GM19438 (cell line): ENCODE measurements around the gene GMIP.
A peak's percentile ranks its signal among the peaks of the same experiment; 100 is the strongest.
"Not testable (repeated sequence)": the region's sequence is repeated elsewhere in the genome, so short reads cannot be mapped to it uniquely, and the experiment has no call there.

Source experiments
- ATAC-seq: cut with Tn5 transposase; IDR thresholded peaks from one replicate; pipeline ENCODE4 v1.9.1; 2021; ENCODE audit warnings: low read depth; ENCODE audit not compliant: unreplicated experiment

Gene GMIP, protein sequence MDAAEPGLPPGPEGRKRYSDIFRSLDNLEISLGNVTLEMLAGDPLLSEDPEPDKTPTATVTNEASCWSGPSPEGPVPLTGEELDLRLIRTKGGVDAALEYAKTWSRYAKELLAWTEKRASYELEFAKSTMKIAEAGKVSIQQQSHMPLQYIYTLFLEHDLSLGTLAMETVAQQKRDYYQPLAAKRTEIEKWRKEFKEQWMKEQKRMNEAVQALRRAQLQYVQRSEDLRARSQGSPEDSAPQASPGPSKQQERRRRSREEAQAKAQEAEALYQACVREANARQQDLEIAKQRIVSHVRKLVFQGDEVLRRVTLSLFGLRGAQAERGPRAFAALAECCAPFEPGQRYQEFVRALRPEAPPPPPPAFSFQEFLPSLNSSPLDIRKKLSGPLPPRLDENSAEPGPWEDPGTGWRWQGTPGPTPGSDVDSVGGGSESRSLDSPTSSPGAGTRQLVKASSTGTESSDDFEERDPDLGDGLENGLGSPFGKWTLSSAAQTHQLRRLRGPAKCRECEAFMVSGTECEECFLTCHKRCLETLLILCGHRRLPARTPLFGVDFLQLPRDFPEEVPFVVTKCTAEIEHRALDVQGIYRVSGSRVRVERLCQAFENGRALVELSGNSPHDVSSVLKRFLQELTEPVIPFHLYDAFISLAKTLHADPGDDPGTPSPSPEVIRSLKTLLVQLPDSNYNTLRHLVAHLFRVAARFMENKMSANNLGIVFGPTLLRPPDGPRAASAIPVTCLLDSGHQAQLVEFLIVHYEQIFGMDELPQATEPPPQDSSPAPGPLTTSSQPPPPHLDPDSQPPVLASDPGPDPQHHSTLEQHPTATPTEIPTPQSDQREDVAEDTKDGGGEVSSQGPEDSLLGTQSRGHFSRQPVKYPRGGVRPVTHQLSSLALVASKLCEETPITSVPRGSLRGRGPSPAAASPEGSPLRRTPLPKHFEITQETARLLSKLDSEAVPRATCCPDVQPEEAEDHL

DNA sequence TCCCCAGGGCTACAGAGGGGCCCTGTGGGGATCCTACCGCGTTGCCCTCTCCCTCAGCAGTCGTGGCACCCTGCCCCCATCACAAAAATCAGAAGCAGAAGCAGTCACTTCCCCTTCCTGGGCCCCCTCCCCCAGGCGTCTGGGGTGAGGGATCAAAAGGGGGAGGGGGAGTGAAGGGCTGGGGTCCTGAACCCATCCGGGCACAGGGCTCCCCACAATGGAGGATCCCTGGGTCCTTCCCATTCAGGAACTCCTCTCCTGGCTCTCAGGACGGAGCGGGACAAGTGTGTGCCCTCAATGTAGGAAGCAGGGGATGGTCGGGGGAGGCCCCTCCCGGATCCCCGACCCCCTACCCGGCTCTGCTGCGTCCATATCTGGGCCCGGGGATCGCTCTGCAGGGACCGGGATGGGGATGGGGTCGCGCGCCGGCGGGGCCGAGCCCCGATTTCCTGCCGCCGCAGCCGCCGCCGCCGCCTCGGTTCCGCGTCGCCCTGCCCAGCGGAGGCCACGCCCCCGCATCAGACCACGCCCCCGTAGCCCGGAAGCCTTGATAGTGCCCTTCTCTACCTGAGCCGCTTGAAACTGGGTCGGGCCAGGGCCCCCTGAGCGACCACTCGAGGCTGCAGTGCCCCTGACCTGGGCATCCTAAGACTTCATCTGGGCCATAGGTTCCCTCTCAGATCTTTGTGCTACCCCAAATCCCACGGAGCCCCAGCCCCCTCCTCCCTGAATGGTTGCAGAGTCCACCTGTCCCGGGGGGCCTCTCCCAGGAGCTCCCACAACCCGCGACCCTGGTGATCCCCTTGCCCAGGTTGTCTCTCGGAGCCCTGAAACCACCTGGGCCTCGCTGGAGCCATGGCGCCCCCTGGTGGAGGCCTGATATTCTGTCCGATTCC lies at the start of gene GMIP:
Gene GMIP (minus strand): TSS at position 500 of the 896 bp plus-strand sequence. CDS start 128 bp downstream, at position 372.
- ATAC-seq: peak; percentile 76

DNA sequence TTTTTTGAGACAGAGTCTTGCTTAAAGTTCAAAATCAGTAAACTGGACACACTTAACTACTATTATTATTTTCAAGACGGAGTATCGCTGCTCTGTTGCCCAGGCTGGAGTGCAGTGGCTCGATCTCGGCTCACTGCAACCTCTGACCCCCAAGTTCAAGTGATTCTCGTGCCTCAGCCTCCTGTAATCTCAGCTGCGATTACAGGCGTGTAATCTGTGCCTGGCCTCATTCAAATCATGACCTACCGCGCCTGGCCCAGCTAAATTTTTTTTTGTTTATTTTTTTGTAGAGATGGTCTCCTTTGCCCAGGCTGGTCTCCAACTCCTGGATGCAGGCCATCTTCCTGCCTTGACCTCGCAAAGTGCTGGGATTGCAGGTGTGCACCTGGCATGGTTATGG lies 48.2 kb upstream of the GMIP start:
- no peak for ATAC-seq

DNA sequence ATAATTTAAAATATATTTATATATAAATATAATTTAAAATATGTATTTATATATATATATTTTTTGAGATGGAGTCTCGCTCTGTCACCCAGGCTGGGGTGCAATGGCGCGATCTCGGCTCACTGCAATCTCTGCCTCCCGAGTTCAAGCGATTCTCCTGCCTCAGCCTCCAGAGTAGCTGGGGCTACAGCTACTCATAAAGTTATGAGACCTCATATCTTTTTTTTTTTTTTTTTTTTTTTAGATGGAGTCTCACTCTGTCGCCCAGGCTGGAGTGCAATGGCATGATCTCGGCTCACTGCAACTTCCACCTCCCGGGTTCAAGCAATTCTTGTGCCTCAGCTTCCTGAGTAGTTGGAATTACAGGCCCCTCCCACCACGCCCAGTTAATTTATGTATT lies 45.6 kb upstream of the GMIP start:
- ATAC-seq: not testable (repeated sequence)

DNA sequence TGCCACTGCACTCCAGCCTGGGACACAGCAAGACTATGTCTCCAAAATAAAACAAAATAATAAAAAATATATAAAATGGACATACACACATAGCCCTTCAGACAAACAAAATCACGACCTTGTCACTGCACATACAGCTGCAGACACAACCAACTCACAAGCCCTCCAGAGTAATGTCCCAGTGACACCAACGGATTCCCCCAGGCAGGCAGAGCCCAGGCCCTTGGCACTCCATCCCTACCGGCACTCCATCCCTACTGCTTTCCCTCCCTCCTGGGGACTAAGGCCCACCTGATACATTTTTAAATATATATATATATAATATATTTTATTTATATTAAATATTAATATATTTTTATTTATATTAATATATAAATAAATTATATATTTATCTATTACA lies 43.6 kb upstream of the GMIP start:
- ATAC-seq: no peak

DNA sequence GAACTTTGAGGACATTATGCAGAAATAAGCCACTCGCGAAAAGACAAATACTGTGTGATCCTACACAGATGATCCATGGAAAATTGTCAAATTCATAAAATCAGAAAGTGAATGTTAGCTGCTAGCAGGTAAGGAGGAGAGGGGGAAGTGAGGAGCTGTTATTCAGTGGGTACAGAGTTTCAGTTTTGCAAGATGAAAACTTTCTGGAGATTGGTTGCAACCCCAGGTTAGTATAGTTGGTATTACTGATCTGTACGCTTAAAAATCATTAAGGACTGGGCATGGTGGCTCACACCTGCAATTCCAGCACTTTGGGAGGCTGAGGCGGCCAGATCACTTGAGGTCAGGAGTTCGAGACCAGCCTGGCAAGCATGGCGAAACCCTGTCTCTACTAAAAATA lies 43.1 kb upstream of the GMIP start:
- ATAC-seq: no peak

DNA sequence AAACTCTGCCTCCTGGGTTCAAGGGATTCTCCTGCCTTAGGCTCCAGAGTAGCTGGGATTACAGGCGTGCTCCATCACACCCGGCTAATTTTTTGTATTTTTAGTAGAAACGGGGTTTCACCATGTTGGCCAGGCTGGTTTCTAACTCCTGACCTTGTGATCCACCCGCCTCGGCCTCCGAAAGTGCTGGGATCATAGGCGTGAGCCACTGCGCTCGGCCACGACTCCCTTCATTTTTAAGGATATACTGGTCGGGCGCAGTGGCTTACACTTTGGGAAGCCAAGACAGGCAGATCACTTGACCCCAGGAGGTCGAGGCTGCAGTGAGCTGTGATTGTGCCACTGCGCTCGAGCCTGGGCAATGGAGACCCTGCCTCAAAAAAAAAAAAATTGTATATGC lies 42.7 kb upstream of the GMIP start:
- ATAC-seq: not testable (repeated sequence)

DNA sequence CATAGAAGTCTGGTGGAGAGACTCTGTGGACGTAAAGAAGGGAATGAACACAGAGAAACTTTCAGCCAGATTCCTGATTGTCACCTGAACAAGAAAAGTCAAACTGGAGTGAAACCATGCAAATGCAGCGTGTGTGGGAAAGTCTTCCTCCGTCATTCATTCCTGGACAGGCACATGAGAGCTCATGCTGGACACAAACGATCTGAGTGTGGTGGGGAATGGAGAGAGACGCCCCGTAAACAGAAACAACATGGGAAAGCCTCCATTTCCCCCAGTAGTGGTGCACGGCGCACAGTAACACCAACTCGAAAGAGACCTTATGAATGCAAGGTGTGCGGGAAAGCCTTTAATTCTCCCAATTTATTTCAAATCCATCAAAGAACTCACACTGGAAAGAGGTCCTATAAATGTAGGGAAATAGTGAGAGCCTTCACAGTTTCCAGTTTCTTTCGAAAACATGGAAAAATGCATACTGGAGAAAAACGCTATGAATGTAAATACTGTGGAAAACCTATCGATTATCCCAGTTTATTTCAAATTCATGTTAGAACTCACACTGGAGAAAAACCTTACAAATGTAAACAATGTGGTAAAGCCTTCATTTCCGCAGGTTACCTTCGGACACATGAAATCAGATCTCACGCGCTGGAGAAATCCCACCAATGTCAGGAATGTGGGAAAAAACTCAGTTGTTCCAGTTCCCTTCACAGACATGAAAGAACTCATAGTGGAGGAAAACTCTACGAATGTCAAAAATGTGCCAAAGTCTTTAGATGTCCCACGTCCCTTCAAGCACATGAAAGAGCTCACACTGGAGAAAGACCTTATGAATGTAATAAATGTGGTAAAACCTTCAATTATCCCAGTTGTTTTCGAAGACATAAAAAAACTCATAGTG lies 36.0 kb upstream of the GMIP start:
- ATAC-seq: no peak

DNA sequence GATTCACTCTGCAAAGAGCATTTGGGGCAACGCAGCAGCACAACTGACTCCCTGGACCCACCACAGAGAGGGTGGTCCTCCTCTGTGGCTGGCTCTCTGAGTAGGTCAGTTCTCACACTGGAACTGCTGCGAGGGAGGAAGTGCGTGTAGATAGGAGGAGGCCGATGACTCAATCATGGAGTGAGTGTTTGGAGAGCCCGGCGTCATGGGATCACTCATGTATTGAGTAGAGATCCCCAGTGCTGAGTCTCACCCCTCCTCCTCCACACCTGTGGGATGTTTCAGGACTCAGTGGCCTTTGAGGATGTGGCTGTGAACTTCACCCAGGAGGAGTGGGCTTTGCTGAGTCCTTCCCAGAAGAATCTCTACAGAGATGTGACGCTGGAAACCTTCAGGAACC lies 34.1 kb upstream of the GMIP start:
- no peak for ATAC-seq

DNA sequence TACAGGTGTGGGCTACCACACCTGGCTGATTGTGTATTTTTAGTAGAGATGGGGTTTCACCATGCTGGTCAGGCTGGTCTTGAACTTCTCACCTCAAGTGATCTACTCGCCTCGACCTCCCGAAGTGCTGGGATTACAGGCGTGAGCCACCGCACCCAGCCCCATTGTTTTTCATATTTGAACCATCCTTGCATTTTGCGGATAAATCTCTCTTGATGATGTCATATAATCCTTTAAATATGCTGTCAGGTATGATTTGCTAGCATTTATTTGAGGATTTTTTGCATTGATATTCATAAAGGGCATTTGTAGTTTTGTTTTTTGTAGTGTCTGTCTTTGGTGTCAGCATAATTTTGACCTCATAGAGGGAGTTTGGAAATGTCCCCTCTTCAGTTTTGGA lies 30.9 kb upstream of the GMIP start:
- ATAC-seq: no peak

DNA sequence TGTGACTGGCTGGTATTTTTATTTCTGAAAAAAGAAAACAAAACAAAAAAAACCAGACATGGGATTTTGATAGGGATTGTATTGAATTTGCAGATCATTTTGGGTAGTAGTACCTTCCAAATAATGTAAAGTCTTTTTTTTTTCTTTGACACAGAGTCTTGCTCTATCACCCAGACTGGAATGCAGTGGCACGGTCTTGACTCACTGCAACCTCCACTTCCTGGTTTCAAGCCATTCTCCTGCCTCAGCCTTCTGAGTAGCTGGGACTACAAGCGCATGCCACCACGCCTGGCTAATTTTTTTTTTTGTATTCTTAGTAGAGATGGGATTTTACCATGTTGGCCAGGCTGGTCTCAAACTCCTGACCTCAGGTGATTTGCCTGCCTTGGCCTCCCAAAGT lies 29.4 kb upstream of the GMIP start:
- ATAC-seq: no peak

DNA sequence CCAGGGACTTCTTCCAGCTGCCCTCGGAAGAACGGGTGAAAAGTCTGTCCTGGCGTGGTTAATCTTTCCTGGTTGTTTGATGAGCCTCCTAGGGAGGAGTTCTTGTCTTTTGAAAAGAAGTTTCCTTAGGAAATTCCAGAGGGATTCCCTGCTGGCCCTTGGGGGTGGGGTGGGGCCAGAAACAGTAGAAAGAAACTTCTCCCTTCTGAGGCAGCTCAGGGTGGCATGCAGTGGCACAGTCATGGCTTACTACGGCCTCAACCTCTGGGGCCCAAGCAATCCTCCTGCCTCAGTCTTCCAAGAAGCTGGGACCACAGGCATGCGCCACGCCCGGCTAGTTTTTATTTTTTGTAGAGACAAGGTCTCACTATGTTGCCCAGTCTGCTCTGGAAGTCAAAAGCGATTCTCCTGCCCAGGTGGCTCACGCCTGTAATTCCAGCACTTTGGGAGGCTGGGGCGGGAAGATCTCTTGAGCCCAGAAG lies 26.7 kb upstream of the GMIP start:
- ATAC-seq: no peak

DNA sequence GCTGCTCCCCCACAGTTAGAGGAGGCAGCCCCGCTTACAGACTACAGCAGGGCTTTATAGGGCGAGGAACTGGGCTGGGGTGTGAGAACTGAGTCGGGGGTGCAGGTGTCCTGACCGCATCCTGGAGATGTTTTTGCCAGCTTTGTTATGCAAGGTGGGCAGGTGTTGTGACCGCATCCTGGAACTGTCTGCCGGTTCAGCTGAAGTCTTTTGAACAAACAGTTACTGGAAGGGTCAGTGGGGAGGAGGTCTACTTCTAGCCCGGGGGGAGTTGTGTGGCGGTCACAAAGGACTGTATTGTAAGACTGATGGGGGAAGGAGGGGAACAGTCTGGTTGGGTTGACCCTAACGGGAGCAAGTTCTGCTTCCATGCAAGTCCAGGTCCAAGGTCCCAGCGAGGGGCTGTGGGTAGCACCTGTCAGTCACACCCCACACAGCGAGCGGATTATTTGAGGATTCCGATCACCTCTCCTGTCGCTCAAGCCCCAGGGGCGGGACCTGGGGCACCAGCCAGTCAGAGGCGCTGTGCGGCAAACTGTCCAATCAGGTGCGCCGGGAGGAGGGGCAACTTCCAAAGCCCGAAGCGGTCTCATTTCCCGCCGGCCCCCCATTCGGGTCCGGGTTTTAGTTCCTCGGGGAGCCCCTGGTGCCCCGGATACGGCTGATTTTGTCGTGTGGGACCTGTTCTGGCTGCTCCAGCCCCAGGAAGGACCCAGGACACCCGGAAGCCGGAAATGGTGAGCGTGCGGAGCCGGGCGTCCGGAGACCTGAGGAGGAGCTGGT lies 25.0 kb upstream of the GMIP start, which contains the start of gene ZNF101:
Gene ZNF101 (plus strand): TSS at position 610 of the 783 bp plus-strand sequence. CDS start 125 bp downstream, at position 735.
- peak; percentile 69 for ATAC-seq

DNA sequence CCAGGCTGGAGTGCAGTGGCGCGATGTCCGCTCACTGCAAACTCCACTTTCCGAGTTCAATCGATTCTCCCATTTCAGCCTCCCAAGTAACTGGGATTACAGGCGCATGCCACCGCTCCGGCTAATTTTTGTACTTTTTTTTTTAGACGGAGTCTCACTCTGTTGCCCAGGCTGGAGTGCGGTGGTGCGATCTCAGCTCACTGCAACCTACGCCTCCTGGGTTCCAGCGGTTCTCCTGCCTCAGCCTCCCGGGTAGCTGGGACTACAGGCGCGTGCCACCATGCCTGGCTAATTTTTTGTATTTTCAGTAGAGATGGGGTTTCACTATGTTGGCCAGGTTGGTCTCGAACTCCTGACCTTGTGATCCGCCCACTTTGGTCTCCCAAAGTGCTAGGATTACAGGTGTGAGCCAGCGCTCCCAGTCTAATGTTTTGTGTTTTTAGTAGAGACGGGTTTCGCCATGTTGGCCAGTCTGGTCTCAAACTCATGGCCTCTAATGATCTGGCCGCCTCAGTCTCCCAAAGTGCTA lies 22.0 kb upstream of the GMIP start:
- not testable (repeated sequence) for ATAC-seq

DNA sequence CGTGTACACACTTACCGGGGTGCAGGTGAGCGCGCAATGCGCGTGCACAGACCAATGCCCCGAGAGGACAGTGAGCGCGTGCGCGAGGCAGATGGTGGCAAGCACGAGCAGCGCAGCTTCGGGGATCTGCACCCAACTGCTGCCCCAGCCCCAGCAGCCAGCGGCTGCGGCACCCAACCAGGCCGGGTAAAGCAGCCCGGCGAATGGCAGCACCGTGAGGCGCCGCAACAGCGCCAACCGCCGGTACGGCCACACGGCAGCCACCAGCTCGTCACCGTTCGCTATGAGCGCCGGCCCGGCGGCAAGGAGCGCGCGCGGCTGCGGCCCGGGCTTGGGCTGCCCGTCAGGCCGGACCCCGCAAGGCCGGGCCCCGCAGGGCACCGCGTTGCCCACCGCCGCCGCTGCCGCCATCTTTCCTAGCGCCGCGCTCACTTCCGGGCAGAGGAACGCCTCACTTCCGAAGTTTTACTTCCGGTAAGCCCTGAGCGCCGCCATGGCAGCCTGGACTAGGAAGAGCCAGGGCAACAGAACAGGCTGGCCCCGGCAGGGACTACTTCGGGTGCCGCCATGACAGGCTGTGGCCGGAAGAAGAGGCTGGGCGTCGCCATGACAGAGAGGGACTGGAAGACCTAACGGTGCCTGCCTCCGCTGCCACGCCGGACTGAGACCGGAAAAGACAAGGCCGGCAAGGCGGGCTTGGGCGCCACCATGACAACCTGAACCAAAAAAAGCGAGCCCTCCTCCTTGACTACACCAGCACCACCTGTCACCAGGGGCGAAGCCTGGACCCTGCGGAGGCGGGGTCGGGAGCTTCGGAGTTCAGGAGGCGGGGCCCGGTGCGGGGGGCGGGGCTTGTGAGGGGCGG lies 20.0 kb upstream of the GMIP start, which contains the start of gene ATP13A1:
Gene ATP13A1 (minus strand): TSS at position 421 of the 865 bp plus-strand sequence. CDS start 10 bp downstream, at position 411.
- ATAC-seq: peak; percentile 52

DNA sequence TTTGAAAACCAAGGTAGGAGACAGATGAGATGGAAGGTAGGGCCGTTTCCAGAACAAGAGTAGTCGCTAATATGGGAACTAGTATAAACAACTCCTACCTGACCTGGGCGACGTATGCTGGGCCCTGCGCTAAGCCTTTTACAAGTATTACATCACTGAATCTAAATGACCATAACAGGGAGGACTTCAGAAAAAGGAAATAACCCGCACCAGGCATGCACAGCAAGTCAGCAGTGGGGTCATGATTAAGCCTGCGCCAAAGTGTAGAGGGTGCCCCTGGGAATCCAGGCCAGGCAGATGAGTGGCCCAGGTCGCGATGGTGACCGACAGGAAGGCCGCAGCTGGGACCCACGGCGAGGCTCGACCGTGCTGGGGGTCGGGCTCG lies 19.4 kb upstream of the GMIP start:
- no peak for ATAC-seq

DNA sequence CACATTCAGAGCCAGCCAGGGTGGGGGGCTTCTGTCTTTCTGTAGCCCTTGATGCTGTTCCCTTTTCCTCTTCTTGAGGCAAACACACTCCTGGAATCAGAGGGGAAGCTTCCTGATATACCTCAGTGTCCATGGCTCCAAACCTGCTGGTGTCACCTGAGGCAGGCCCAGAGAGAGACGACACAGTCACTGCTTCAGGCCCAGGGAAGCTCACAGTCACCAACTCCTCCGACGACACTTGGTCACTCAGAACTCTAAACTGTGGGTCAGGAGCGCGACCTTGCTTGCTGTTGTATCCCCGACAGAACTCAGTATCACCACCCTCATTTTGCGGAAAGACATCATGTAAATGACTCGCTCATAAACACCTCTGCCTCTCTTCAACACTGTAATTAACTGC lies 18.9 kb upstream of the GMIP start:
- ATAC-seq: no peak

DNA sequence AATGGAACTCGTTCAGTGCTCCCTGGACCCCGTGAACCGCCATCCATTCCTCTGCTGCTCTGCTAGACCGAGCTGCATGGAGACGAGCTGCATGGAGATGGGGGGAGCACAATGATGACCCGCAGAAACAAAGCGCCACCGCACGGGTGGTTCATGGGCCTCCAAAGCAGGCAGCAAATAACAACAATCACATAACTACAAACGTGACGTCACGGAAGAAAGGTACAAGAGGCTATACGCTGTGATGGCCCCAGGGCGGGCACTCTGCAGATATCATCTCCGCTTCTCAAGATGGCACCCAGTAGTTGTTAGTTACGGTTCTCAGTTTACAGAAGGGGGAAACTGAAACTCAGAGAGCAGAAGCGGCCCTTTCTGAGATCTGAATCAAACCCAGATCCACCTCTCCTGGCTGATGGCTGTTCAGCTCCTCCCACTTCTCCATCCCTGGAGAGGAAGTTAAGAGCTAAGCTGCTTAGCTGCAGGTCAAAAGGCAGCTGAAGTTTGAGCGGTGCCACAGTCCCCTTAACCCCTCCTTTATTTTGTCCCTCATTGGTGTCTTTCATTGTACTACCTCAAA lies 18.3 kb upstream of the GMIP start:
- peak; percentile 38 for ATAC-seq
